ENCODE data around the gene TBXAS1.

- TF ChIP-seq, protein P1, sequence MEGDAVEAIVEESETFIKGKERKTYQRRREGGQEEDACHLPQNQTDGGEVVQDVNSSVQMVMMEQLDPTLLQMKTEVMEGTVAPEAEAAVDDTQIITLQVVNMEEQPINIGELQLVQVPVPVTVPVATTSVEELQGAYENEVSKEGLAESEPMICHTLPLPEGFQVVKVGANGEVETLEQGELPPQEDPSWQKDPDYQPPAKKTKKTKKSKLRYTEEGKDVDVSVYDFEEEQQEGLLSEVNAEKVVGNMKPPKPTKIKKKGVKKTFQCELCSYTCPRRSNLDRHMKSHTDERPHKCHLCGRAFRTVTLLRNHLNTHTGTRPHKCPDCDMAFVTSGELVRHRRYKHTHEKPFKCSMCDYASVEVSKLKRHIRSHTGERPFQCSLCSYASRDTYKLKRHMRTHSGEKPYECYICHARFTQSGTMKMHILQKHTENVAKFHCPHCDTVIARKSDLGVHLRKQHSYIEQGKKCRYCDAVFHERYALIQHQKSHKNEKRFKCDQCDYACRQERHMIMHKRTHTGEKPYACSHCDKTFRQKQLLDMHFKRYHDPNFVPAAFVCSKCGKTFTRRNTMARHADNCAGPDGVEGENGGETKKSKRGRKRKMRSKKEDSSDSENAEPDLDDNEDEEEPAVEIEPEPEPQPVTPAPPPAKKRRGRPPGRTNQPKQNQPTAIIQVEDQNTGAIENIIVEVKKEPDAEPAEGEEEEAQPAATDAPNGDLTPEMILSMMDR (IDR thresholded peaks at IDR 0.05), result no peak
- no peak for TF ChIP-seq POLR2A (IDR thresholded peaks at IDR 0.05)
Observed at GRCh38 chr7:139893999-139894398, 64.9 kb downstream of the TBXAS1 start.
